ENCODE measurements around the gene EFNA3. TPM values are rescaled to one million over a fixed set of nuclear protein-coding genes. Genes with fewer than 3 reads are reported as not detected.

EFNA3 gene
- total and polyA plus RNA-seq, 2 experiments from 2014 or later, result 10.3 to 13.6 TPM

DNA sequence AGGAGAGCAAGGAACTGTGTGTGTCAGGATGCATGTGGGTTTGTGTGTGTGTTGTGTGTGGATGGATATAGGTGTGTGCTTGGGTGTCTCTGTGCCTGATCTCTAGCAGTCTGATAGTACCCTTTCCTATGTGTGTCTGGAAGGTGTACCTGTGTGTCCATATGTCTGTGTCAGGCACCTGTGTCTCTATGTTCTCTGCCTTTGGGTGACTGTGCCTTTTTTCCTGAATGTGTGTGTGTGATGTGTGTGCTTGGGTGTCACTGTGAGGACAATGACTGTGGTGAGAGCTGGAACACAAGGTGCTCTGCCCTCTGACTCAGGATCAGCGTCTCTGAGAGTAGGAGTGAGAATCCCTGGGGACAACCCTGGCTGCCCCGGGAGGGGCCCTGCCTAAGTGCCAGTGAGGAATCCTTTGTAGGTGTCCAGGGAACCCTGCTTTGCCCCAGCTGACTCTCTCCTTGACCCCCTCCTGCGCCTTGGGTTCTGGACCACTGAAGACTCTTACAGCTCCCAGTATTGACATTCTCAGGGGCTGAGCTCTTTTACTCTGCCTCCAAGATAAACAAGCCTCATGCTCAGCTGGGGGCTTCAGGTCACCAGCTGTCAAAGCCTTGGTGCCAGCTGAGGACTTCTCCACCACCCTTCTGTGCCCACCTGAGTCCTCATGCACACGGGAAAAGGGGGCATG, 735 bp upstream of the EFNA3 start (continued):
- TF ChIP-seq CTCF (conservative IDR thresholded peaks at IDR 0.05; ENCODE audit: low read depth in 2 of 2), result no peak

- H3K27ac Mint-ChIP-seq, result no peak overlapping the region
Measured at GRCh38 chr1:155079210-155079486, 511 bp downstream of the EFNA3 start.

DNA sequence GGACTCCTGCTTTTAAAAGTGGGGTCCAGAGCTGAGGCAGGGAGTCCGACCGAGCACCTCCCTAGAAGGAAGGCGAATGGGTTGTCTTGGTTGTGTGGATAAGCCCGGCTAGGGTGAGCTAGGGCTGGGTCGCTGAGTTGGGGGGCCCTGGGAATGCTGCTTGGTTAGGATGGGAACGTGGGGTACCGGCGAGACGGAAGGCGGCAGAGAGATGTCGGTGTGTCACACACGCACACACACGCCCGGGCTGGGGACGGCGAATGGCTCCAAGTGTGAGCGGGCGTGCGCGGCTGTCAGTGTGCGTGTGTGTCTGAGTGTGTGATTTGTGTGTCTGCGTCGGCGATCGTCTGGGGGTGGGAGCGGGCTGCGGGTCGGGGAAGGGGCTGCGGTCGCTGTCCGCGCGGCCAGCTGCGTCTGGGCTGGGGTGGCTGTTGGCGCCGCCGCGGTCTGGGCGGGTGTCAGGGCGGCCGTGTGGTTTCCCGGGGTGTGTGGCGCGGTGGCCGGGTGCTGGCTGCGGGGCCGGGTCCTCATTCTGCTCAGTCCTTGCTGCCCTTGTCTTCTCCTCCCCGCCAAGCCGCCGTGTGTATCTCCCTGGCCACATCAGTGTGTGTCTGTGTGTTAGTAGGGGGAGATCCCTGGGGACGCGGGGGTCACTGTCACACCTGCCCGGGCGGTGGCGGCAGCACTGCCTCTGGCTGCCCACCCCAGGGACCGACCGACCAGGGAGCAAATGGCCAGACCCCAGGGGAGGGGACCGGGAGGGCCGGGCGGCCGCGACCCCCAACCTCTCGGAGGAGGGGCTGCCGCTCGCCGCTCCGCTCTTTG, 1.1 kb downstream of the EFNA3 start:
- no peaks in the 10 kb centered on the region; the same call in 2 of the 3 replicates for H3K36me3 Mint-ChIP-seq (ENCODE audit: low read depth)
- peak overlapping the region; percentile 83 for H3K4me3 ChIP-seq
- no peak overlapping the region for H3K27ac ChIP-seq (ENCODE audit: low read depth)
- H4K20me1 ChIP-seq (replicated peaks; ENCODE audit: insufficient read depth), result peaks cover 6% of the 10 kb centered on the region; the same call in 1 of the 2 replicates
- H3K4me1 ChIP-seq (ENCODE audit: insufficient read depth), result peaks cover 25% of the 10 kb centered on the region
- no peak for DNase-seq (ENCODE audit: low spot score)
- no peaks in the 10 kb centered on the region for H3K9me3 Mint-ChIP-seq
- no peak for TF ChIP-seq CREB1 (CRISPR knock-in tag; IDR thresholded peaks at IDR 0.05; ENCODE audit: low read depth)
- TF ChIP-seq ZNF331 (CRISPR knock-in tag; IDR thresholded peaks at IDR 0.05; ENCODE audit: low read depth), result no peak
- TF ChIP-seq EZH2 (IDR thresholded peaks at IDR 0.05; ENCODE audit: low read depth, unreplicated experiment), result peak; percentile 46
- peaks cover 18% of the 10 kb centered on the region; the same call in 1 of the 2 replicates for H3F3A ChIP-seq (replicated peaks; ENCODE audit: low read depth)
- no peaks in the 10 kb centered on the region for H3K79me2 ChIP-seq (replicated peaks; ENCODE audit: insufficient read depth)
- peaks cover 73% of the 10 kb centered on the region for H3K27me3 Mint-ChIP-seq (ENCODE audit: insufficient read depth, low read depth, poor library complexity)
- H3K4me1 Mint-ChIP-seq, result peaks cover 35% of the 10 kb centered on the region
- peak overlapping the region; percentile 80 for H3K4me3 Mint-ChIP-seq
- no peak overlapping the region for H3K27ac Mint-ChIP-seq
- H3K27me3 ChIP-seq (ENCODE audit: insufficient read depth), result peaks cover 90% of the 10 kb centered on the region
- H3K9me2 ChIP-seq (ENCODE audit: insufficient read depth), result no peaks in the 10 kb centered on the region
- H3K4me2 ChIP-seq, result peak overlapping the region; percentile 92
- H2AFZ ChIP-seq, result no peak overlapping the region; the same call in 1 of the 2 replicates
- ATAC-seq, result peak; percentile 2
- H3K36me3 ChIP-seq (ENCODE audit: insufficient read depth), result no peaks in the 10 kb centered on the region

More at GRCh38 chr1:155079210-155079486, 511 bp downstream of the EFNA3 start:
- no peaks in the 10 kb centered on the region for H3K79me2 ChIP-seq (replicated peaks; ENCODE audit: insufficient read depth)
- H3K36me3 Mint-ChIP-seq (ENCODE audit: low read depth), result no peaks in the 10 kb centered on the region; the same call in 2 of the 3 replicates
- no peaks in the 10 kb centered on the region for H3K36me3 ChIP-seq (ENCODE audit: insufficient read depth)
- H3K27me3 Mint-ChIP-seq (ENCODE audit: insufficient read depth, low read depth, poor library complexity), result peaks cover 68% of the 10 kb centered on the region
- DNase-seq (ENCODE audit: low spot score) (no peak), ATAC-seq (peak; percentile 1)
- TF ChIP-seq EZH2 (IDR thresholded peaks at IDR 0.05; ENCODE audit: low read depth, unreplicated experiment) (peak; percentile 84), STAT1 (IDR thresholded peaks at IDR 0.05; ENCODE audit: unreplicated experiment) (no peak)
- H3K4me1 ChIP-seq (ENCODE audit: insufficient read depth), result peaks cover 22% of the 10 kb centered on the region
- peaks cover 18% of the 10 kb centered on the region; the same call in 1 of the 2 replicates for H3F3A ChIP-seq (replicated peaks; ENCODE audit: low read depth)
- peaks cover 30% of the 10 kb centered on the region for H3K4me1 Mint-ChIP-seq
- peak overlapping the region; percentile 80 for H3K4me3 Mint-ChIP-seq
- H3K9me2 ChIP-seq (ENCODE audit: insufficient read depth), result no peaks in the 10 kb centered on the region
- H3K27ac ChIP-seq (ENCODE audit: low read depth), result no peak overlapping the region
- H4K20me1 ChIP-seq (replicated peaks; ENCODE audit: insufficient read depth), result peaks cover 6% of the 10 kb centered on the region; the same call in 1 of the 2 replicates
- H3K4me3 ChIP-seq, result peak overlapping the region; percentile 83
- H3K27me3 ChIP-seq (ENCODE audit: insufficient read depth), result peaks cover 91% of the 10 kb centered on the region
- H2AFZ ChIP-seq, result peak overlapping the region; percentile 59; the same call in 1 of the 2 replicates
- no peaks in the 10 kb centered on the region for H3K9me3 Mint-ChIP-seq
- H3K4me2 ChIP-seq, result peak overlapping the region; percentile 92
